K562 (cell line): ENCODE results near the gene DESI2. TPM values are rescaled to one million over a fixed set of nuclear protein-coding genes. Genes with fewer than 3 reads are reported as not detected.

Source experiments
- ATAC-seq: fragments of 200-7000 bp; cut with Tn5 transposase; 3 replicates; pipeline ENCODE4 v1.9.1; 2020; ENCODE audit warnings: moderate library complexity
- BruUV-seq: library from RNA; stranded (reverse); fragments of 400-500 nt; replicated peaks from 2 replicates; lab custom pipeline; 2021; lab: Mats Ljungman, UMichigan
- CTCF ChIA-PET: fragments of 300-600 bp; formaldehyde crosslinking; extraction: SDS; loops from one replicate; lab custom pipeline; 2021; ENCODE audit warnings: low intra/inter-chr PET ratio; lab: Yijun Ruan, JAX
- POLR2A ChIA-PET: fragments of 300-600, 350-650 bp; sonication (Branson Sonifier 250); formaldehyde crosslinking; extraction: SDS; loops from one replicate; lab custom pipeline; 2021; ENCODE audit warnings: antibody characterized with exemption, inconsistent platforms; lab: Yijun Ruan, JAX
- DNase-seq, 4 experiments: peaks; one replicate each; pipeline versions ENCODE4 v3.0.0 to v3.0.0-alpha.2; 2011 to 2018; ENCODE audit warnings: low spot score in 3 of 4, mixed read lengths in 3 of 4; ENCODE audit errors: extremely low read depth in 1 of 4
- FAIRE-seq: peaks from 2 replicates; lab custom pipeline; 2011; peaks lifted over from hg19 to GRCh38; lab: Jason Lieb, UNC
- H2AFZ ChIP-seq: 2 replicates; pipeline ENCODE4 v1.6.0; 2011; ENCODE audit warnings: low read depth, low read length, control low read depth, inconsistent platforms
- H3K27ac ChIP-seq: fragments of 200-600 bp; 3 replicates; pipeline ENCODE4 v1.8.0; 2011; ENCODE audit warnings: low read depth, mild to moderate bottlenecking, control low read depth, inconsistent platforms, low read length, moderate library complexity, mixed read lengths; ENCODE audit errors: extremely low read depth
- H3K27me3 ChIP-seq, 2 experiments: fragments of 300-600 bp in 1 of 2; 2 replicates in 1 of 2; 3 replicates in 1 of 2; pipeline versions ENCODE4 v1.6.0 to v1.8.0; 2011; ENCODE audit warnings: inconsistent platforms in 2 of 2, low read length in 2 of 2, mild to moderate bottlenecking in 1 of 2, mixed read lengths in 1 of 2, moderate library complexity in 1 of 2; ENCODE audit not compliant: control insufficient read depth in 2 of 2, insufficient read depth in 2 of 2
- H3K36me3 ChIP-seq: fragments of 300-600 bp; 3 replicates; pipeline ENCODE4 v1.8.0; 2011; ENCODE audit warnings: mild to moderate bottlenecking, low read length, inconsistent platforms; ENCODE audit not compliant: control insufficient read depth, insufficient read depth
- H3K4me1 ChIP-seq, 2 experiments: fragments of 200-600 bp in 1 of 2; replicated peaks in 1 of 2; 2 replicates in 1 of 2; 3 replicates in 1 of 2; pipeline versions ENCODE4 v1.5.1 to v1.8.0; 2011; ENCODE audit warnings: inconsistent platforms in 2 of 2, low read length in 2 of 2, mild to moderate bottlenecking in 1 of 2, mixed read lengths in 1 of 2, moderate library complexity in 1 of 2; ENCODE audit not compliant: control insufficient read depth in 2 of 2, insufficient read depth in 2 of 2
- H3K4me2 ChIP-seq: 2 replicates; pipeline ENCODE4 v1.6.1; 2011; ENCODE audit warnings: low read length, control low read depth, inconsistent platforms, mixed read lengths; ENCODE audit not compliant: insufficient read depth
- H3K4me3 ChIP-seq: fragments of 200-600 bp; sonication (generic), shearing (Covaris generic); 2 replicates; pipeline ENCODE4 v1.5.1; 2016; ENCODE audit warnings: control low read depth, inconsistent platforms
- H3K79me2 ChIP-seq: fragments of 200-600 bp; 3 replicates; pipeline ENCODE4 v1.8.0; 2011; ENCODE audit warnings: low read length, inconsistent platforms; ENCODE audit not compliant: control insufficient read depth, insufficient read depth
- H3K9ac ChIP-seq, 2 experiments: 2 replicates each; pipeline versions ENCODE4 v1.6.0 to v1.6.1; 2011; ENCODE audit warnings: low read depth in 2 of 2, low read length in 2 of 2, control low read depth in 1 of 2, inconsistent platforms in 1 of 2, mild to moderate bottlenecking in 1 of 2, mixed read lengths in 1 of 2; ENCODE audit not compliant: insufficient read depth in 1 of 2
- H3K9me1 ChIP-seq: one replicate; pipeline ENCODE4 v1.6.0; 2011; ENCODE audit warnings: inconsistent platforms, mild to moderate bottlenecking, low read length, moderate library complexity; ENCODE audit not compliant: control insufficient read depth, insufficient read depth
- H3K9me3 ChIP-seq: replicated peaks from 2 replicates; pipeline ENCODE4 v1.5.1; 2011; ENCODE audit warnings: low read depth, low read length, inconsistent platforms; ENCODE audit not compliant: control insufficient read depth, insufficient read depth
- H4K20me1 ChIP-seq: replicated peaks from 2 replicates; pipeline ENCODE4 v1.6.1; 2011; ENCODE audit warnings: low read length, inconsistent platforms, mixed read lengths; ENCODE audit not compliant: control insufficient read depth, insufficient read depth
- CBX8 ChIP-seq: fragments of 200-600 bp; sonication (generic); IDR thresholded peaks from 2 replicates; pipeline ENCODE4 v1.6.1; 2012; ENCODE audit warnings: borderline replicate concordance, mixed run types, low read depth, mild to moderate bottlenecking, moderate library complexity, mixed read lengths, low read length, control low read depth, inconsistent platforms; ENCODE audit not compliant: poor library complexity, severe bottlenecking; ENCODE audit errors: extremely low read depth
- TCF7L2 ChIP-seq: fragments of 150-350 bp; IDR thresholded peaks from 2 replicates; pipeline ENCODE4 v1.6.1; 2016; ENCODE audit warnings: low read depth, mild to moderate bottlenecking, low read length, moderate library complexity
- YY1 ChIP-seq, 3 experiments: IDR thresholded peaks; 2 replicates each; pipeline ENCODE4 v1.6.1; 2011; ENCODE audit warnings: low read length in 2 of 3, mild to moderate bottlenecking in 2 of 3, moderate library complexity in 2 of 3, borderline replicate concordance in 1 of 3, control low read depth in 1 of 3, low read depth in 1 of 3; ENCODE audit not compliant: insufficient read depth in 3 of 3, insufficient replicate concordance in 2 of 3, control insufficient read depth in 1 of 3, insufficient read length in 1 of 3; ENCODE audit errors: extremely low read depth in 1 of 3
- ZHX1 ChIP-seq: fragments of 150-350 bp; conservative IDR thresholded peaks from 2 replicates; pipeline ENCODE4 v1.6.1; 2014; ENCODE audit warnings: low read length
- ZKSCAN8 ChIP-seq: fragments of 200-800 bp; sonication (Bioruptor generic); IDR thresholded peaks from 2 replicates; pipeline ENCODE4 v1.6.1; 2016; ENCODE audit warnings: missing genetic modification characterization, missing compliant biosample characterization
- ZNF12 ChIP-seq: sonication (generic); formaldehyde crosslinking; IDR thresholded peaks from 2 replicates; pipeline ENCODE4 v1.4.0; 2020; ENCODE audit warnings: mild to moderate bottlenecking, missing genetic modification reagents
- ZNF121 ChIP-seq: sonication (generic); formaldehyde crosslinking; conservative IDR thresholded peaks from 2 replicates; pipeline ENCODE4 v1.8.0; 2022; ENCODE audit warnings: missing genetic modification reagents
- ZNF133 ChIP-seq: fragments of 250-450 bp; sonication (Bioruptor Pico); IDR thresholded peaks from 2 replicates; pipeline ENCODE4 v1.4.0; 2020; ENCODE audit warnings: mild to moderate bottlenecking
- ZNF408 ChIP-seq: fragments of 250-450 bp; sonication (Bioruptor Pico); IDR thresholded peaks from 2 replicates; pipeline ENCODE4 v1.4.0; 2020; ENCODE audit warnings: low read depth, mild to moderate bottlenecking, moderate library complexity
- ZNF511 ChIP-seq: sonication (generic); formaldehyde crosslinking; IDR thresholded peaks from 2 replicates; pipeline ENCODE4 v1.8.0; 2022; ENCODE audit warnings: mild to moderate bottlenecking, missing genetic modification reagents
- in situ Hi-C: fragments of 300-500 bp; cut with MboI; formaldehyde crosslinking; loops from 4 replicates; pipeline ENCODE4 v1.15.0; 2018; ENCODE audit warnings: inconsistent platforms, mixed read lengths
- intact Hi-C: fragments of 100-400 bp; cut with micrococcal nuclease; formaldehyde crosslinking; loops from 2 replicates; pipeline ENCODE4 v1.14.2; 2022
- polyA plus RNA-seq, 8 experiments: library from polyadenylated mRNA; depleted of rRNA in 4 of 8; stranded (reverse) in 5 of 8; unstranded in 3 of 8; fragments of >200 nt; fragmentation: Nextera tagmentation in 2 of 8; fragmentation: Illumina TruSeq in 1 of 8; extraction: Ambion mirVana in 2 of 8; extraction: Trizol in 1 of 8; gene quantifications; 2 replicates each; pipeline versions ENCODE4 v1.2.1 to v1.2.3, GENCODE V29; 2011 to 2014; ENCODE audit warnings: inconsistent platforms in 1 of 8, missing spikeins in 1 of 8
- total RNA-seq, 7 experiments: library from RNA; depleted of rRNA in 6 of 7; stranded (reverse); fragments of >200 nt in 6 of 7; fragmentation: Illumina TruSeq in 2 of 7; extraction: Trizol in 2 of 7; gene quantifications; 2 replicates each; pipeline versions ENCODE4 v1.2.1 to v1.2.3, GENCODE V29; 2011 to 2021; ENCODE audit warnings: low replicate concordance in 1 of 7
- TF ChIP-seq, protein P1 (sequence below): sonication (generic); formaldehyde crosslinking; IDR thresholded peaks from 2 replicates; pipeline ENCODE4 v1.5.0; 2020; ENCODE audit warnings: missing genetic modification reagents
- TF ChIP-seq, protein P2 (sequence below): conservative IDR thresholded peaks from 2 replicates; pipeline ENCODE4 v1.6.1; 2011; ENCODE audit warnings: low read depth, mild to moderate bottlenecking, low read length; ENCODE audit not compliant: control insufficient read depth
- TF ChIP-seq, protein P3 (sequence below): fragments of 250-450 bp; sonication (Bioruptor Pico); IDR thresholded peaks from 2 replicates; pipeline ENCODE4 v1.5.0; 2021; ENCODE audit warnings: mild to moderate bottlenecking, borderline replicate concordance

The DESI2 gene
- total and polyA plus RNA-seq, 9 of the 15 experiments (the other 6 are each of a cell fraction or from before 2014, with no cell fraction given) = 17.4 to 59.4 (median 38.4) TPM

GRCh38 chr1:244639561-244639960, 13.4 kb upstream of the DESI2 start:
- Histone ChIP-seq H3K36me3 (no peaks in the 10 kb centered on the region), H3K27me3 (peaks cover 53 to 57% of the 10 kb centered on the region in 2 experiments), H3K79me2 (no peaks in the 10 kb centered on the region), H3K9ac (no peak overlapping the region), H3K9me3 (no peaks in the 10 kb centered on the region), H3K4me3 (no peak overlapping the region), H2AFZ (no peak overlapping the region), H4K20me1 (no peaks in the 10 kb centered on the region; the same call in 1 of the 2 replicates), H3K9me1 (no peaks in the 10 kb centered on the region), H3K27ac (no peak overlapping the region), H3K4me2 (no peak overlapping the region), H3K4me1 (peaks cover 0 to 4% of the 10 kb centered on the region in 2 experiments; a peak in 1 of 5 replicates)
- no peak for DNase-seq
- ChIA-PET CTCF (no interaction called here), POLR2A (interaction anchor here (0.7 kb wide), 1 partner anchor 39 kb away, joined by 4 read pairs; no protein-coding TSS in a partner anchor)
- intact Hi-C loops (no loop called here), in situ Hi-C loops (no loop called here)
- no peak for ATAC-seq
- FAIRE-seq = no peak
- BruUV-seq = no TSS peak
- TF ChIP-seq ZNF121 (CRISPR knock-in tag) (no peak), YY1 (IDR thresholded peaks at IDR 0.05; ENCODE audit: borderline replicate concordance in 1 of 3, control insufficient read depth in 1 of 3, extremely low read depth in 1 of 3, insufficient read depth in 3 of 3, insufficient read length in 1 of 3, insufficient replicate concordance in 2 of 3, low read depth in 1 of 3, low read length in 2 of 3) (no peak), ZHX1 (no peak), ZNF12 (CRISPR knock-in tag) (no peak), ZNF408 (CRISPR knock-in tag) (no peak), ZNF133 (CRISPR knock-in tag) (no peak), CBX8 (no peak), TCF7L2 (no peak), ZKSCAN8 (CRISPR knock-in tag) (no peak), ZNF511 (CRISPR knock-in tag) (no peak)
- TF ChIP-seq, protein P1, sequence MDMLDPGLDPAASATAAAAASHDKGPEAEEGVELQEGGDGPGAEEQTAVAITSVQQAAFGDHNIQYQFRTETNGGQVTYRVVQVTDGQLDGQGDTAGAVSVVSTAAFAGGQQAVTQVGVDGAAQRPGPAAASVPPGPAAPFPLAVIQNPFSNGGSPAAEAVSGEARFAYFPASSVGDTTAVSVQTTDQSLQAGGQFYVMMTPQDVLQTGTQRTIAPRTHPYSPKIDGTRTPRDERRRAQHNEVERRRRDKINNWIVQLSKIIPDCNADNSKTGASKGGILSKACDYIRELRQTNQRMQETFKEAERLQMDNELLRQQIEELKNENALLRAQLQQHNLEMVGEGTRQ (CRISPR knock-in tag) = no peak
- TF ChIP-seq, protein P2, sequence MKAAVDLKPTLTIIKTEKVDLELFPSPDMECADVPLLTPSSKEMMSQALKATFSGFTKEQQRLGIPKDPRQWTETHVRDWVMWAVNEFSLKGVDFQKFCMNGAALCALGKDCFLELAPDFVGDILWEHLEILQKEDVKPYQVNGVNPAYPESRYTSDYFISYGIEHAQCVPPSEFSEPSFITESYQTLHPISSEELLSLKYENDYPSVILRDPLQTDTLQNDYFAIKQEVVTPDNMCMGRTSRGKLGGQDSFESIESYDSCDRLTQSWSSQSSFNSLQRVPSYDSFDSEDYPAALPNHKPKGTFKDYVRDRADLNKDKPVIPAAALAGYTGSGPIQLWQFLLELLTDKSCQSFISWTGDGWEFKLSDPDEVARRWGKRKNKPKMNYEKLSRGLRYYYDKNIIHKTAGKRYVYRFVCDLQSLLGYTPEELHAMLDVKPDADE = no peak
- TF ChIP-seq, protein P3, sequence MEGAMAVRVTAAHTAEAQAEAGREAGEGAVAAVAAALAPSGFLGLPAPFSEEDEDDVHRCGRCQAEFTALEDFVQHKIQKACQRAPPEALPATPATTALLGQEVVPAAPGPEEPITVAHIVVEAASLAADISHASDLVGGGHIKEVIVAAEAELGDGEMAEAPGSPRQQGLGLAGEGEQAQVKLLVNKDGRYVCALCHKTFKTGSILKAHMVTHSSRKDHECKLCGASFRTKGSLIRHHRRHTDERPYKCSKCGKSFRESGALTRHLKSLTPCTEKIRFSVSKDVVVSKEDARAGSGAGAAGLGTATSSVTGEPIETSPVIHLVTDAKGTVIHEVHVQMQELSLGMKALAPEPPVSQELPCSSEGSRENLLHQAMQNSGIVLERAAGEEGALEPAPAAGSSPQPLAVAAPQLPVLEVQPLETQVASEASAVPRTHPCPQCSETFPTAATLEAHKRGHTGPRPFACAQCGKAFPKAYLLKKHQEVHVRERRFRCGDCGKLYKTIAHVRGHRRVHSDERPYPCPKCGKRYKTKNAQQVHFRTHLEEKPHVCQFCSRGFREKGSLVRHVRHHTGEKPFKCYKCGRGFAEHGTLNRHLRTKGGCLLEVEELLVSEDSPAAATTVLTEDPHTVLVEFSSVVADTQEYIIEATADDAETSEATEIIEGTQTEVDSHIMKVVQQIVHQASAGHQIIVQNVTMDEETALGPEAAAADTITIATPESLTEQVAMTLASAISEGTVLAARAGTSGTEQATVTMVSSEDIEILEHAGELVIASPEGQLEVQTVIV (CRISPR knock-in tag) = no peak
